GM21529 (cell line): ENCODE data around the gene ZNF853.
"Not testable (repeated sequence)": the region's sequence is repeated elsewhere in the genome, so short reads cannot be mapped to it uniquely, and the experiment has no call there.

Experiments
- ATAC-seq: cut with Tn5 transposase; IDR thresholded peaks from one replicate; pipeline ENCODE4 v1.9.1; 2021; ENCODE audit not compliant: unreplicated experiment

The ZNF853 gene

DNA sequence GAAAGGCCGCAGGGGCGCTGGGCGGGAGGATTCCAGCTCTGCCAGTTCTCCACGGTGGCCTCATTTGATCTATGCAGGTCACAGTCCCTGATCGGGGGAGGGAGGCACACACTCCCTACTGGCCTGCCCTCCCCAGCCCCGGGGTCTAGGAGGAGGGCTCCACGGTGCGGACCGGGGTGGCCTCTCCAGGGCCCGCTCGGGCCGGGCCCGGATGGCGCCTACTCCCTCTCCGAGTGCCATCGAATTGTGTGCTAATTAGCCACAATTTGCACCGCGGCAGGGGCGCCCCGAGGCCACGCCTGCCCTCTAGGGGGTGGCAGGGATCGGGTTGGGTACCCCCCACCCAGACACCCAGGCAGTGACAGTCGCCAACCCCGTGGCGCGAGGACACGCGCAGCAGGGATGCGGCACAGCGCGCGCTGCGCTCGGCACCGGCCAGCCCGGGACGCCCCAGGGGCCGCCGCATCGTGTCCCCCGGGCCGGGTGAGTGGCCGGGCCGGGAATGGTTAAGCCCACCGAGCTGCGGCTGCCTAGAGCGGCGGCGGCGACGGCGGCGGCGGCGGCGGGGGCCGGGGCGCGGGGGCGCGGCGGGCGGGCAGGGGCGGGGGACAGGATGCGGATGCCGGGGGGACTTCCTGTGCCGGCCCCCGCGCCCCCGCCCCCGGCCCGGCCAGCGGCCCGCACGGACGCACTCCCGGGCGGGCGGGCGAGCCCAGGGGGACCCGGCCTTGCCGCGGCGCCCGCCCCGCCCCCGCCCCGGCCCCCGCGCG lies at the start of gene ZNF853:
Gene ZNF853, plus strand, starts transcription at position 658 of the 770 bp plus-strand sequence. CDS start 565 bp downstream, outside the sequence.
- no peak for ATAC-seq

DNA sequence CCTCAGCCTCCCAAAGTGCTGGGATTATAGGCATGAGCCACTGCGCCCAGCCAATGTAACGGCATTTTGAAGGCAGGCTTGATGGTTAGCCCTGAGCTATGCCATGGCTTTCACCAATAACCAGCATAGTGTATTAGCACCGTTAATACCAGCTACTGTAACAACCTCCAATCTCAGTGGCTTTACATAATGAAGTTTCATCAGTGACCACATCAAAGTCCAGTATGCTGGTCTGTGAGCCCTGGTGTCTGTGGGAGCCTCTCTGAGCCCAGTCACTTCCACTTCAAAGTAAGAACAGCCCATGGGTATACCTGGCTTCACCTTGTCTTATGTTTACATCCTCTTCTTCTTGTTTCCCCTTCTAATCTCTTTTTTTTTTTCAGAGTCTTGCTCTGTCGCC lies 49.8 kb upstream of the ZNF853 start:
- ATAC-seq, result no peak

DNA sequence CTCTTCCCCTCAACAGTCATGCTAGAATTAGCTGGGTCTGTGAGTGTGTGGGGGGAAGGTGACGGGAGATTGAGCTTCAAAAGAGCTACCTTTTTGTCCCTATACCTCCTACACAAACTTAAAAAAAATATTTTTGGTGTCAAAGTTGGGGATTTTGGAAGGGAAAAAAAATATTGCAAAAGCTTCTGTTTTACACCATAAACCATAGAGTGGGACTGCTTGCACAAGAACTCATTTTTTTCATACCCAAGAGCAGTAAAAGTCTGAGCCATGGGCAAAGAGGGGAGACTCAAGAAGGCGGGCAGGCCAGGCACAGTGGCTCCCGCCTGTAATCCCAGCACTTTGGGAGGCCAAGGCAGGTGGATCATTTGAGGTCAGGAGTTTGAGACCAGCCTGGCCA lies 47.5 kb upstream of the ZNF853 start:
- ATAC-seq, result no peak

DNA sequence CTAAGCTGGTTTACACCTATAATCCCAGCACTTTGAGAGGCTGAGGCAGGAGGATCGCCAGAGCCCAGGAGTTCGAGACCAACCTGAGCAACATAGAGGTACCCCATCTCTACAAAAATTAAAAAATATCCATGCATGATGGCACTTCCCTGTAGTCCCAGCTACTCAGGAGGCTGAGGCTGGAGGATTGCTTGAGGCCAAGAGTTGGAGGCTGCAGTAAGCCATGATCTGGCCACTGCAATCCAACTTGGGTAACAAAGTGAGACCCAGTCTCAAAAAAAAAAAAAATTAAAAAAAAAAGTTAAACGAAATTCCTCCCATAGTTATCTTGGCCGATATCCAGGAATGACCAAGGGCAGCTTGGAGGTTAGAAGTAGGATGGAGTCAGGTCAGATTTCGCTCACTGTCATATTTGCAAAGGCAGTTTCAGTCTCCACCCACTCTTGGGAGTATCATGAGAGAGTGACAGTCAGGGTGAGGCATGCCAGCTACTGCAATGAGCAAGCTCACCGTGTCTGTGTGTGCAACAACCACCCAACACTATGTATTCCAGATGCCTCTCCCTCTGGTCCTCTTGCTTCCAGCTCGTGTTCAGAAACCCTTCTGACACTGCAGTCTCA lies 44.1 kb upstream of the ZNF853 start:
- ATAC-seq, result no peak

DNA sequence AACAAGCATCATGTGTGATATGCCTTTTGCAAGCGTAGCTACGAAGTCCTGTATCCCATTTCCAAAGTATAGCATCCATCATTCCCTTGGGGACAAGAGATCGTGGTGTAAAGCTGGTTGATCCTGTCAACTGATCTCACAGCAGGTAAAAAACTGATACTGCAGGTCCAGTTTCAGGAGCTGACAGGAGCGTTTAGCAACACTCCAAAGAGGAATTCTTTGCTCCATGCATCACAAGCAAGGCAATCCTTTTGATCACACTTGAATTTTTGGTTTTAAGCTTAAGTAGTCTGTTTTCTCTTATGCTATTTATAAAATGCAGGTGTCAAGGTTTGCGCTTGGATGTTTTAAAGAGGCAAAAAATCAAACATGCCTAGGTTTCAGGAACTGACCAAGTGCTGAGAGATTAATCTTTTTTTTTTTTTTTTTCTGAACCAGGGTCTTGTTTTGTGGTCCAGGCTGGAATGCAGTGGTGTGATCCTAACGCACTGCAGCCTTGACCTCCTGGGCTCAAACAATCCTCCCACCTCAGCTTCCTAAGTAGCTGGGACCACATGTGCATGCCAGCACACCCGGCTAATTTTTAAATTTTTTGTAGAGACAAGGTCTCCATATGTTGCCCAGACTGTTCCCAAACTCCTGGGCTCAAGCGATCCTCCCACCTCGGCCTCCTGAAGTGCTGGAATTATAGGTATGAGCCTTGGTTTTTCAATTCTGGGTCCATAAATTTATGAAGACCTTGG lies 40.0 kb upstream of the ZNF853 start:
- no peak for ATAC-seq

DNA sequence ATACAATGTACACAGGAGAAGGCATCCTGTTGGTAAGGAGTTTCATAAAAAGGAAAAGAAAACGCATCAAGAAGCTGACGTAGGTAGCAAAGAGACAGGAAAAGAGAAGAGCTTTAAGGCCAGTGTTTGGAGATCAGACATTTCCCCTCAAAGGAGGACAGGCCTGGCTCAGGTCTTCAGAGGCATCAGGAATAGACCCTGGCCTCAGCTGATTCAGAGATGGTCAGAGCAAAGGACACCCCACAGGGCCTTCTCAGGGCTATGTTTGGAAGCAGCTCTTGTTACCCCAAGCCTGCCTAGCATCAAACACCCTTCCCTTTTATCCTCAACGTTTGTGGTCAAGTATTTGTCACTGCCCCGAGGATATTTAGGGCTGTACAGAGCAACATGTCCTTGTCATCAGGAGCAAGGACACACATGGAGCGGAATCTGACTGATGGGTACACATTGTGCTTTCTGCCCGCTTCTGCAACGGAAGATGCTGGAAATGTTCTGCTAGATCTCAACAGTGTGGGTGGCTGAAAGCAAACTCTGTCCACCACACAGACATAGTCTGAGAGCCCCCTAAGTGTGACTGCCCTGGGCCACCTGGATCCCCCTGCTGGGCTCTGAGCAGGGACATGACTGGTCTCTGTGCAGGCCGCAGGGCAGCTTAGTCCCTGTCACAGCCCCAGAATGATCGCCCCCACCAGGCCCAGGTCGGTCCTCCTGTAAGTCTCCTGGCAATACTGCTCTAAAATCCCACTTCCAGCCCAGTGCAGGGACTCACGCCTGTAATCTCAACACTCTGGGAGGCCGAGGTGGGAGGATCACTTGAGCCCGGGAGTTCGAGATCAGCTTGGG lies 39.2 kb upstream of the ZNF853 start:
- no peak for ATAC-seq

DNA sequence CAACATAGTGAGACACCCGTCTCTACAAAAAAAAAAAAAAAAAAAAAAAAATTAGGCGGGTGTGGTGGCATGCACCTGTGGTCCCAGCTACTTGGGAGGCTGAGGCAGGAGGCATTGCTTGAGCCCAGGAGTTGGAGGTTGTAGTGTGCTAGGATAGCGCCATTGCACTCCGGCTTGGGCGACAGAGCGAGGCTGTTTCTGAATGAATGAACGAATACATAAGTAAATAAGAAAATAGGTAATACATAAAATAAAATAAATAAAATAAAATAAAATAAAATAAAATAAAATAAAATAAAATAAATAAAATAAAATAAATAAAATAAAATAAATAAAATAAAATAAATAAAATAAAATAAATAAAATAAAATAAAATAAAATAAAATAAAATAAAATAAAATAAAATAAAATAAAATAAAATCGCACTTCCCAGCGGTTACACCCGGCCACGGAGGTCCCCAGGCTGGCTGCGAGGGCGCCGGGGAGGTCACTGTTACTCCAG lies 38.5 kb upstream of the ZNF853 start:
- ATAC-seq, result not testable (repeated sequence)

DNA sequence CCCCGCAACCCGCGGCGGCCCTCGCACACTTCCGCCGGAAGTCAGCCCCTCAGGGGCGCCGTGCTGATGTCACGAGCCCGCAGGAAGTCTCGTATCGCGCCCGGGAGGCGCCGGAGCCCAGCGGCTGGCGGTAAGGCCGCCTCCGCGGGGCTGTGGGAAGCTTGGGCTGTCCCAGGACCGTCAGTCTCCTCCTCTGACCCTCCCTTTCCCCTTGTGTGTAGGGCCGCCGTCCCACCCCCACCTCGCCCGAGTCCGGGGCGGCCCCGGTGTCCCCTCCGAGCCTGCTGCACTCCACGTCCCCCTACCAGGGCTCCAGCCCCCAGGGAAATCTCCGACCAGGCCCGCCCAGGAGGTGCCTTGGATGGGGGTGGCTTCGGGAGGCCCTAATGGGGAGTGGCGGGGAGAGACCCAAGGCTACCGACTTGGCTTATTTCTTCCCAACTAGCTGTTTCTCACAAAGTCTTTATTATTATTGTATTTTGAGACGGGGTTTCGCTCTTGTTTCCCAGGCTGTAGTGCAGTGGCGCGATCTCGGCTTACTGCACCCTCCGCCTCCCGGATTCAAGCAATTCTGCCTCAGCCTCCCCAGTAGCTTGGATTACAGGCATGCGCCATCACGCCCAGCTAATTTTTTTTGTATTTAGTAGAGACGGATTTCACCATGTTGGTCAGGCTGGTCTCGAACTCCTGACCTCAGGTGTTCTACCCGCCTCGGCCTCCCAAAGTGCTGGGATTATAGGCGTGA lies 37.9 kb upstream of the ZNF853 start, which contains the start of gene ZDHHC4:
Gene ZDHHC4, plus strand, starts transcription at position 86 of the 745 bp plus-strand sequence. CDS start 3,108 bp downstream, outside the sequence.
- ATAC-seq, result peak; percentile 96

DNA sequence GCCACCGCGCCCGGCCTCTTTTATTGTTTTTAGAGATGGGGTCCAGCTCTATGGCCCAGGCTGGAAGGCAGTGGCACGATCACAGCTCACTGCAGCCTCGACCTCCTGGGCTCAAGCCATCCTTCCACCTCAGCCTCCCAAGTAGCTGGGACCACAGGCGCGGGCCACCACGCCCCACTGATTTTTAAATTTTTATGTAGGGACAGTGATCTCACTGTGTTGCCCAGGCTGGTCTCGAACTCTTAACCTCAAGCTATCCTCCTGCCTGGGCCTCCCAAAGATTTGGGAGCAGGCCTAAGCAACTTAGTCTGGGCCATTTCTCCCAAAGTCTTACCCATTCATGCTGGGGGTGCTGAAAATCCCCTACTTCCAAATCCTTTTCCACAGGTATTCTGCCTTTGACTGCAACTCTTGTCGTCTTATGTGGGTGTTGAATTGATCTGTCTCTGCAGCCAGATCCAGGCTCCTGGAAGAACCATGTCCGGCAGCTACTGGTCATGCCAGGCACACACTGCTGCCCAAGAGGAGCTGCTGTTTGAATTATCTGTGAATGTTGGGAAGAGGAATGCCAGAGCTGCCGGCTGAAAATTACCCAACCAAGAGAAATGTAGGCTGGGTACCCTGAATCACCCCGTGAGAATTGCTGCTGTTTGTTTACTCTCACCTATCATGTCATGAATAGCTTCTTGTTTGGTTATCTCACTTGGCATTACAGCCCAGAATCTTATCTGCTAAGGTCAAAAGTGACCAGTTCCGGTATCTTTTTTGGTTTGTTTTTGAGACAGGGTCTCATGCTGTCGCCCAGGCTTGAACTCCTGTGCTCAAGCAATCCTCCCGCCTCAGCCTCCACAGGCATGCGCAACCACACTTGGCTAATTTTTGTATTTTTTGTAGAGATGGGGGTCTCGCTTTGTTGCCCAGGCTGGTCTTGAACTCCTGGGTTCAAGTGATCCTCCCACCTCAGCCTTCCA lies 37.0 kb upstream of the ZNF853 start:
- ATAC-seq, result no peak

DNA sequence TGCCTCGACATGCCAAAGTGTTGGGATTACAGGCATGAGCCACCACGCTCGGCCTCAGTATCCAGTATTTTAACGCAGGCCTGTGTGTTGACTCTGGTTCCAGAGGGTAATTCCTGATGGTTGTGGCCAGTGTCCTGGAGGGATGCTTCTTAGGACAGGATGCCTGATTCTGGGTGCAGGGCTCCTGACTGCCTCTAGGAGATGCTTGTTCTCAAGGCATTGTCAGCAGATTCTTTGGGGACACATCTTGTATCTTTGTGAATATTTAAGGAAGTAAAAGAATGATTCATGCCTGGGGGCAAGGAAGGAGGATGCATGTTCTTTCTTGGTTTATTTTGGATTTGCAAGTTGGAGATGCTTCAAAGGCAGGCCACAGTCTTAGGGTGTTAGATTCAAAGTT lies 36.0 kb upstream of the ZNF853 start:
- ATAC-seq, result no peak

DNA sequence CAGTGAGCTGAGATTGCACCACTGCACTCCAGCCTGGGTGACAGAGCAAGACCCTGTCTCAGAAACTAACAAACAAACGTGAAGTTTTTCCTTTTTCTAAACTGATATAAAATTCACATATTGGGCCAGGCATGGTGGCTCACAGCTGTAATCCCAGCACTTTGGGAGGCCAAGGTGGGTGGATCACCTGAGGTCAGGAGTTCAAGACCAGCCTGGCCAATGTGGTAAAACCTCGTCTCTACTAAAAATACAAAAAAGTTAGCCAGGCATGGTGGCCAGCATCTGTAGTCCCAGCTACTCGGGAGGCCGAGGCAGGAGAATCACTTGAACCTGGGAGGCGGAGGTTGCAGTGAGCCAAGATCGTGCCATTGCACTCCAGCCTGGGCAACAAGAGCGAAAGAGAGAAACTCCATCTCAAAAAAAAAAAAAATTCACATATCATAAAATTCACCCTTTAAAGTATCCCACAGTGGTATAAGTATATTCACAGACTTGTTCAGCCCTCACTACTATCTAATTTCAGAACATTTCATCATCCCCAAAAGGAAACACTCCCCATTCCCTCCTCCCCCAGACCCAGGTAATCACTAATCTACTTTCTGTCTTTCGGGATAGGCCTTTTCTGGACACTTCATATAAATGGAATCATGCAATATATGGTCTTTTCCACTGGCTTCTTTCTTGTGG lies 29.5 kb upstream of the ZNF853 start:
- ATAC-seq, result not testable (repeated sequence)

DNA sequence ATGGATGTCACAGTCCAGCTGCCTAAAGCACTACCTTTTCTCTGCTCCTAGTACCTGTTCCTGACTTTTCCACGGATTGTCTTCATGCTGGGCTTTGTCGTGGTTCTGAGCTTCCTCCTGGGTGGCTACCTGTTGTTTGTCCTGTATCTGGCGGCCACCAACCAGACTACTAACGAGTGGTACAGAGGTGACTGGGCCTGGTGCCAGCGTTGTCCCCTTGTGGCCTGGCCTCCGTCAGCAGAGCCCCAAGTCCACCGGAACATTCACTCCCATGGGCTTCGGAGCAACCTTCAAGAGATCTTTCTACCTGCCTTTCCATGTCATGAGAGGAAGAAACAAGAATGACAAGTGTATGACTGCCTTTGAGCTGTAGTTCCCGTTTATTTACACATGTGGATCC lies 26.8 kb upstream of the ZNF853 start:
- ATAC-seq, result no peak

DNA sequence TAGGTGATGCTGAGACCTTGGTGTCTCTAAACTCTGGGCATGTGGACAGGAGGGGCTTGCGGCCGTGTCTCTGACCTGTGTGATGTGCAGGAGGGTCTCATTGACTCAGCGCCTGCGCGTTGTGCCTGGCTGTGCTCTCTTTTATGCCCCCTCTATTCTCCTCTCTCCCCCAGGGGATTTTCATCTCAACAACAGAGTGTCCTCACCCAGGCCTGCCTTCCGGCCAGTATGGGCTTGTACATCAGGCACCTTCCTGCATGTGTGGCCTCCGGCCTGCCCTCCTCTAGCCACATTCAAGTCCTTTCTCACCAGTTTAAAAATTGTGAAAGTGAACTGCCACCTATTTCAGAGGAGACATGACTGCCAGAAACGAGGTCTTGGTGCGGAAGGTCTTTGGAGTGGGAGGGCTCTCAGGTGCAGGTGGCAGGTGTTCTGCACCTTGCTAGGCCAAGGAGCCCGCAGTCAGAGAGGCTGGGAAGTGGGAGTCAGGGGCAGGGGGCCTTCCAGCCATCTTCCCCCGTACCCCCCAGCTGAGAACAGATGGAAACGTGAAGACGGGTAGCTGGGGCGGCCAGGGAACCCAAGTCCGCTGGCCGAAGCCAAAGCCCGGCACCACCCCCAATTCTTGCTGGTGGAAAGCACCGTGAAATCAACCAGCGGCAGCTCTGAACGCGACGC lies 26.1 kb upstream of the ZNF853 start:
- no peak for ATAC-seq

DNA sequence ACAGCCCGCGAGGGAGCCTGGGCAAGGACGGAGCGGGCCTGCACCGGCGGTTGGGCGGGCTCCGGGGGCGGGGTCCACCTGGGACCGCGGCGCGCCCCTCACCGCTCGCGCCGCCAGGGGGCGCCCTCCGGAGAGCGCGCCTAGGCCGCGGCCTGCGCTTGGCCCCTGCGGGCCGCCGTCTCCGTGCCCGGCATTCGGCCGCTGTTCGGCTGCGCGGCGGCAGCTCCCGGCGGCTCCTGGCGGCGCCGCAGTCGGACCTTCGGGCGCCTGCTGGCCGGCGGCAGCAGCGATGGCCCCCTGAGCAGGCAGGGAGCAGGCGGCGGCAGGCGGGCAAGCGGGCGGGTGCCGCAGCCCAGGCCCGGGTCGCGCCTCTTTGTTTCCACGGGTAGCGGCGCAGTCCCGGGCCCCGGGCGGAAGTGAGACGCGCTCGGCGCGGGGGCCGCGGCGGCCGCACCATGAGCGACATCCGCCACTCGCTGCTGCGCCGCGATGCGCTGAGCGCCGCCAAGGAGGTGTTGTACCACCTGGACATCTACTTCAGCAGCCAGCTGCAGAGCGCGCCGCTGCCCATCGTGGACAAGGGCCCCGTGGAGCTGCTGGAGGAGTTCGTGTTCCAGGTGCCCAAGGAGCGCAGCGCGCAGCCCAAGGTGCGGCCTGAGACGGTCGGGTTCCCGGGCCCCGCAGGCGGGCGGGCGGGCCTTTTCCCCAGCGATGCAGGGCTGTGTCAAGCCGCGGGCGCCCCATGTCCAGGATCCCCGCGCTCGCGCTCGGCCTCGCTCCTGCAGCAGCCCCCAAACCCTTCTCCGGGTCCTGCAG lies 25.4 kb upstream of the ZNF853 start, which contains the start of gene INTS15:
Gene INTS15, plus strand, starts transcription at position 193 of the 816 bp plus-strand sequence. Its CDS starts 263 bp downstream, at position 456.
- ATAC-seq, result peak; percentile 84

DNA sequence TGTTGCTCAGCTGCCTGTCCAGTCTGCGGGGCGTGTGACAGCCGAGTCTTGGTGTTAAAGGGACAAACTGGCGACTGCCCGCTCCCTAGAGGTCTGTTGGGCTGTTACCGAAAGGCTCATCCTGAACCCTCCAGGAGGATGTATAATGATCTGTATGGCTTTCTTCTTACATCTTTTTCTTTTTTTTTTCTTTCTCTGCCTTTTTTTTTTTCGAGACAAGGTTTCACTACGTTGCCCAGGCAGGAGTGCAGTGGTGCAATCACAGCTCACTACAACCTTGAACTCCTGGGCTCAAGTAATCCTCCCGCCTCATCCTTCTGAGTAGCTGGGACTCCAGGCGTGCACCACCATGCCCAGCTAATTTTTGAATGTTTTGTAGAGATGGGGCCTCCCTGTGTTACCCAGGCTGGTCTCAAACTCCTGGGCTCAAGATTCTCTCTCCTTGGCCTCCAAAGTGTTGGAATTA lies 24.7 kb upstream of the ZNF853 start:
- peak; percentile 36 for ATAC-seq

DNA sequence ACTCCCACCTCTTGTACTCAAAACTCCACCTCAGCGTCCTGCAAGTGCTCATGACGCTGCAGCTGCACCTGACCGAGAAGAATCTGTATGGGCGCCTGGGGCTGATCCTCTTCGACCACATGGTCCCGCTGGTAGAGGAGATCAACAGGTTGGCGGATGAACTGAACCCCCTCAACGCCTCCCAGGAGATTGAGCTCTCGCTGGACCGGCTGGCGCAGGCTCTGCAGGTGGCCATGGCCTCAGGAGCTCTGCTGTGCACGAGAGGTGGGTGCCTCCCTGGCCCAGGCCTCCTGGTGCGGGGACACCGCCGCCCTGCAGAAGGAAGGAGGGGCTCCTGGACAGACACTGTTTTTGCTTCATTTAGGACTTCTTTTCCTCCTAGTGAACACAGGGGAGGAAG lies 15.3 kb upstream of the ZNF853 start:
- ATAC-seq, result no peak

DNA sequence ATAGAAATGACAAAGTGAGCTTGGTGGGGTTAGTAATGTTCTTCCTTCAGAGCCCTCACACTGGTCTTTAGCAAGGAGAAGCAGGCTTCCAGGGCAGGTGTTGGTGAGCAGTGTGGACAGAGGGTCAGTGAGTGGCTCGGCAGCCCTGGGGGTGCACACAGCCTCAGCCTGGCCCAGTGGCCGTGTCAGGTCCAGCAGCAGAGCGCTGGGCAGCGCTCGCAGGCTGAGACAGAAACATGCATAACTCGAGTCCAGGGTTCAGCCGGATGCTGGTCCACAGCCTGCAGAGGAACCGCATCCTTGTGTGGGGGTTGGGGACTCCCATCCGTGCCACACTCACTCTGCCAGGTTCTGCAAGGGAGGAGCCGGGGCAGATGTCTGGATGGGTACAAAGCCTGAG lies 11.0 kb upstream of the ZNF853 start:
- no peak for ATAC-seq
